Left hindlimb (tissue), 1 donor: Measurements from ENCODE around the gene JMJD4.
A peak's percentile ranks its signal among the peaks of the same experiment; 100 is the strongest.
"Not testable (repeated sequence)": the region's sequence is repeated elsewhere in the genome, so short reads cannot be mapped to it uniquely, and the experiment has no call there.

Source experiments
- DNase-seq: peaks from one replicate; pipeline ENCODE4 v3.0.0-alpha.2; 2018

JMJD4 gene

DNA sequence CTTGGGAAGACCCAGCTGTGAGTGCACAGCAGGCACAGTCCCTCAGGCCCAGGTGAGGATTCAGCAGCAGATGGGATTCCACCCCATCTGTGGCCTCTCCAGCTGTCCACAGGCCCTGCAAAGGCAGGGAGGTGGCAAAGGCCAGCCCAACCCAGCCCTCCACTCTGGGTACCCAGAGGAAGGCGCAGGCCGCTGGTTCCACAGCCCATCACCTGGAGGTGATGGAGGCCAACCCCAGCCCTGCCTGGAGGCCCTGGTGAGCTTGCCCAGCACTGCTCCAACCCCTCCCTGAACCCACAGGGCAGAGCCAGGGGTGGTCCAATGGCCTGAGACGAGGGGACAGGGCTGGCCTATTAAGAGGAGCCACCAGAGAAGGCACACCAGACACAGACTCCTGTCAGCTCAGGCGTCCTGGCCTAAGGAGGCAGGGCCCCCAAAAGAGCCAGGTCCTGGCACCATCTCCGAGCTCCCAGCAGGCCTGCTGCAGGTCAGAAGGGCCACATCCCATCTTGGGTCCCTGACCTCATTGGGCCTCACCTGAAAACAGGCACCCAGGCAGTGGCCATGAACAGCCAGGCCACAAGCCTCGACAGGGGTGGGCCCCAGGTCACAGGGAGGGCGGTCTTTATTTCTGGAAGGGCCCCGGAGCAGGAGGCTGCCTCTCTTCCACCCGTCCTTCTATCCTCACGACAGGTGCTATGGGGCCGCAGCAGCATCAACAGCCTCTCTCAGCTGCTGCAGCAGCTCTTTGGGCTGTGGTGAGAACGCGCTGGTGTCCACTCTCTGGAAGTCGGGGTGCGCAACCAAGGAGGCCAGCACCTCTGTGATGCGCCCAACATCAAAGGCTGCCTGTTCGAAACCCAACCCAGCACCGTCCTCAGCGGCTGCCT is 3.2 kb downstream of the JMJD4 start:
- DNase-seq: peak; percentile 30

DNA sequence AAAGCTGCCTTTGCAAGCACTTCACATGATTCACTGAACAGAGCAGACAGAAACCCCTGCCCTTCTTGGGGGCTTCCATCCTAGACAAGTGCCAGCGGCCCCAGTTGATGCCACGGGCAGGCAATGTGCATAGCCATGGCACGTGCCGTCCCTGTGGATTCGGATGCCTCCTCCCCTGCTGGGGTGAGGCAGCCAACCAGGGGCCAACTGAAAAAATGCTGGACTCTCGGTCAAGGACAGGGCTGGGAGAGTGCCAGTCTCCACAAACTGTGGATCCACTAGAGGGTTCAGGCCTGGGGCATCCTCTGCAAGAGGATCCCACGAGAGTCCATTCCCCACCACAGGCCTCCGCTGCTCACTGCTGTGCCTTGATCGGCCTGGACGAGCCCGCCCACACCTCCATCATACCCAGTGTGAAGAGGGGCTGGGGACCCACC is 3.8 kb downstream of the JMJD4 start:
- no peak for DNase-seq

DNA sequence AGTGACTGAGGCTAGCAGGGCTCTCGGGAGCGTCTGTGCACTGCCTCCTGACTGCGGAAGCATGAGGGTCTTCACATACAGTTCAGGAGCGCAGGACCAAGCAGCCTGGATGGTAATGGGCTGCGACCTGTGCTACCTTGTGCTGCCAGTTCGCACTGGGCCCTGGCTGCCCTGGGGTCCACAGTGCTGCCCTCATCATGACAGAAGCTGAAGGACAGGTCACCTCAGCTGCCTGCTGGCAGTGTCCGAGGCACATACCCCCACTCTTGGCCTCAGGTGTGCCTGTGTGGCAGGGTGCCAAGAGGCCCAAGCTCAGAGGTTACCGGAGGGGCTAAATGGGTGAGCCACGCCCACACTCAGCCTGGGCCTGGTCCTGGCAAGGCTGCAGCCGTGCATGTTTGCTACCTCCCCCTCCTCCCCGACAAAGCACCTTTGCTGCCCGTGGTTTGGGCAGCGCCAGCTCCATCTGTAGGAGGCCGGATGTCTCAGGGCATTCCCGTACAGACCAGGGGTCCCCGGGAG is 4.4 kb downstream of the JMJD4 start:
- DNase-seq: no peak

DNA sequence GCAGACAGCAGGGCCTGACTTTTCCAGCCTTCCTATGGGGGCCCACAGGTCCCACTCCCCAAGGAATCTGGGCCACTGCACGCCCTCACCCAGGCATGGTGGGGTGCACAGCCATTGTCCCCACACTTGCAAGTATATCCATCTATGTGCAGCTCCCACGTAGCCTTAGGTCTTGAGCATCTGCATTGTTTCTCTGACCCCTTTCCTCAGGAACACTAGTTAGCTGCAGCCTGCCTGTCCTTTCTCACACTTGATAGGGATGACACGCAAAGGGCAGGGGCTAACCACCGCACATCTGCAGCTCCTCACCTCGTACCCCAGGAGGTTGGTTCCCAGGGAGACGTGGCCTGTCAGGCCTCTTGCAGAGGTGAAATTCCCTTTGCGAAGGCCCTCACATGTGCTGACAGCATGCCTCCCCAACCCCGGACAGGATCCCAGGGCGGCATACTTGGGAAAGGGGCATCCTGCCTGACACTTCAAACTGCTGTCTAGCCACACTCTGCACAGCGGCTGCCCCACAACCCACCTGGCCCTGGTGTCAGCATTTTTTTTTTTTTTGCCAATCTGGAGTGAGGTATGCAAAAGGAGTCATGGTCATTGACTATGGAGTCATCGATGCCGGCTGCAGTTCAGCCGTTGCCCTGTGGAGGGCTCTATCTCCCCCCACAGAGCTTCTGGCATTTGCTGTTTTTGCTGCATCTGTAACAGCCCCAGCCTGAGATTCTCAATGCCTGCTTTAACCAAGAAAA is 5.0 kb downstream of the JMJD4 start:
- peak; percentile 46 for DNase-seq

GRCh38 chr1:227729144-227729880 is 5.8 kb downstream of the JMJD4 start:
- peak; percentile 31 for DNase-seq

DNA sequence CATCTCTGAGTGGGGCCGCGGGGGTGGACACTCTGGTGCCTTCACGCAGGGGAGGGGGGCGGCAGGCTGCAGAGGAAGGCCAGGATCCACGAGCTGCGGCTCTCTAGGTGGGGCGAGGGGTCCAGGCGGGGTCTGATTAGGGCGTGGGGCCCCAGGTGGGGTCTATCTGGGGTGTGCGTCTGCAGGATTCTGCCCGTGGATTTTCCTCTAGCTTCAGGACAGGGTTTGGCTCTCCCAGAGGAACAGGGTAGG is 6.3 kb downstream of the JMJD4 start:
- no peak for DNase-seq

- DNase-seq: peak; percentile 84
These were observed 6.8 kb downstream of the JMJD4 start for GRCh38 chr1:227728059-227728891.

DNA sequence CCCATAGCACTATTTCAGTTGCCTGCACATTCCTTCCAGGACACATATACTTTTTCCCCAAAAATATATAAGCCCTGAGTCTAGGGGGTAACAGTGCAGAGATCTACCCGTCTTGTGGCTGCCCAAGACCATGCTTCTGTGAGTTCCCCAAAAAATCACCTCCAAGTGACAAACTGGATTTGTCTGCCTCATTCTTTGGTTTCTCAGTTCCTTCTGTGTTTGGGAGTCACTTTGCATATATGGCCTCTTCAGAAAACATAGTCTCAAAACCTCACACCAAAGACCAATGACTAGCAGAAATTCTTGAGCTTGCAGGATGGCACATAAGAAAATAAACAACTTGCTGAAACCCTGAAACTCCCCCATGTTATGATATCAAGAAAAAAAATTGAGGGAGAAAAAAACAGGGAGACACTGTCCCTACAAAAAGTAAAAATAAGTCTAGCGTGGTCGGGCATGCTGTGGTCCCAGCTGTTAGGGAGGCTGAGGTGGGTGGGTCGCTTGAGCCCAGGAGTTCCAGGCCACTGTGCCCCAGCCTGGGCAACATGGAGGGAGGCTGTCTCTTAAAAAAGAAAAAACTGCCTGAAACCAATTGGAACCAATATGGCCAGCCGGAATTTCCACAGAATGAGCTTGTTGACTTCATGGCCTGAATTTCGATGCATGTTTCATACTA is 8.0 kb downstream of the JMJD4 start:
- no peak for DNase-seq

DNA sequence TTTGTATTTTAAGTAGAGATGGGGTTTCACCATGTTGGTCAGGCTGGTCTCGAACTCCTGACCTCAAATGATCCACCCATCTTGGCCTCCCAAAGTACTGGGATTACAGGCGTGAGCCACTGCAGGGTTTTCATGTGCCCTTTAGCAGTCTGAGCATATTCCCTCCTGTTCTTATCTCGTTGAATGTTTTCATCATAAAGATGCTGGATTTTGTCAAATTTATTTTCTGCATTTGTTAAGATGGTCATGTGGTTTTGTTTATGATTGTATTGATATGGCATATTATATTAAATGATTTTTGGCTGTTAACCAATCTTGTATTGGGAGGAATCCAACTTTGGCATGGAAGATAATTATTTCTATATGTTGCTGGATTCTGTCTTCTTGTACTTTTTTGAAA is 8.8 kb downstream of the JMJD4 start:
- no peak for DNase-seq

GRCh38 chr1:227725046-227725445 is 10.1 kb downstream of the JMJD4 start:
- no peak for DNase-seq

- no peak for DNase-seq
These were observed 11.6 kb downstream of the JMJD4 start for GRCh38 chr1:227723474-227723873.

DNA sequence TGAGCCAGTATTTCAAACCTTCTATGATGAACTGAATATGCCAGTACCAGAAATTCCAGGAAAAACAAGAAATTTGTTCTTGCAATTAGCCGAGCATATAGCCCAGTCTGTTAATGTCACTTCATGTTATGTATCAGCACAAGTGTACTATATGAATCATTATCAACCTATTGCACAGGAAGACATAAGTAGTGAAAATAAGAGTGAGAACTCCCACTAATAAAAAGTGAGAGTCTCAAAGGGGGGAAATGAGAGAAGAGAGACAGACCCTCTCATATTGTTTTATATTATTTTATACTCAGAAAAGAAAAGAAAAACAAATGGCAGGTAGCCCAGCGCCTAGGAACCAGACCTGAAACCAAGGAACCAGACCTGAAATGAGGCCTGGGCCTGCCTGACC is 16.2 kb downstream of the JMJD4 start:
- no peak for DNase-seq

GRCh38 chr1:227712648-227713047 is 22.5 kb downstream of the JMJD4 start:
- DNase-seq: no peak

- not testable (repeated sequence) for DNase-seq
These were observed 24.6 kb downstream of the JMJD4 start for GRCh38 chr1:227710474-227710873.

DNA sequence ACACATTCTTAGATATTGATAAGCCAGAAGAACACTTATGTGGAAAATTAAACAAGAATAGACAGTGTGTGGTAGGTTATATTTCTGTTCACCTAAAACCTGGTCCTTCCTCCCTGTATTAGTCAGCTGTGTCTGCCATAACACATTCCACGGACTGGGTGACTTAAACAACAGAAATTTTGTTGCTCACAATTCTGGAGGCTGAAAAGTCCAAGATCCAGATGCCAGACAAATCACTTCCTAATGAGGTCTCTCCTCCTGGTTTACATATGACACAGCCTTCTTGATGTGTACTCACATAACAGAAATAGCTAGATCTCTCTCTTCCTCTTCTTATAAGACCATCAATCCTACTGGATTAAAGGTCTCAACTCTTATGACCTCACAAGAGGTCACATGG is 25.7 kb downstream of the JMJD4 start:
- DNase-seq: no peak

GRCh38 chr1:227707846-227708245 is 27.3 kb downstream of the JMJD4 start:
- no peak for DNase-seq

DNA sequence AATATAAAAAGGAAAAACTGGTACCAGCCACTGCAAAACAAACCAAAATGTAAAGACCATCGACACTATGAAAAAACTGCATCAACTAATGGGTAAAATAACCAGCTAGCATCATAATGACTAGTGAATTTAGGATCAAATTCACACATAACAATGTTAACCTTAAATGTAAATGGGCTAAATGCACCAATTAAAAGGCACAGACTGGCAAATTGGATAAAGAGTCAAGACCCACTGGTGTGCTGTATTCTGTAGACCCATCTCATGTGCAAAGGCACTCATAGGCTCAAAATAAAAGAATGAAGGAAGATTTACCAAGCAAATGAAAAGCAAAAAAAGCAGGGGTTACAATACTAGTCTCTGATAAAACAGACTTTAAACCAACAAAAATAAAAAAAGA is 33.5 kb downstream of the JMJD4 start:
- not testable (repeated sequence) for DNase-seq

GRCh38 chr1:227697321-227697864 is 37.7 kb downstream of the JMJD4 start:
- no peak for DNase-seq

GRCh38 chr1:227685807-227686206 is 49.3 kb downstream of the JMJD4 start:
- no peak for DNase-seq
